SH-SY5Y (cell line): Measurements from ENCODE around the gene CYB5A.

Source experiments
- GATA2 ChIP-seq: IDR thresholded peaks from 2 replicates; pipeline ENCODE4 v1.6.1; 2011; ENCODE audit warnings: mild to moderate bottlenecking, low read depth, low read length
- GATA3 ChIP-seq: IDR thresholded peaks from 2 replicates; pipeline ENCODE4 v1.6.1; 2011; ENCODE audit warnings: low read depth, mild to moderate bottlenecking, low read length, moderate library complexity

- TF ChIP-seq GATA3 (no peak), GATA2 (no peak)
These were observed 30.6 kb downstream of the CYB5A start for GRCh38 chr18:74261053-74261713.
